ENCODE results near the gene NQO1.
"Not testable (repeated sequence)": the region's sequence is repeated elsewhere in the genome, so short reads cannot be mapped to it uniquely, and the experiment has no call there.

The NQO1 gene

DNA sequence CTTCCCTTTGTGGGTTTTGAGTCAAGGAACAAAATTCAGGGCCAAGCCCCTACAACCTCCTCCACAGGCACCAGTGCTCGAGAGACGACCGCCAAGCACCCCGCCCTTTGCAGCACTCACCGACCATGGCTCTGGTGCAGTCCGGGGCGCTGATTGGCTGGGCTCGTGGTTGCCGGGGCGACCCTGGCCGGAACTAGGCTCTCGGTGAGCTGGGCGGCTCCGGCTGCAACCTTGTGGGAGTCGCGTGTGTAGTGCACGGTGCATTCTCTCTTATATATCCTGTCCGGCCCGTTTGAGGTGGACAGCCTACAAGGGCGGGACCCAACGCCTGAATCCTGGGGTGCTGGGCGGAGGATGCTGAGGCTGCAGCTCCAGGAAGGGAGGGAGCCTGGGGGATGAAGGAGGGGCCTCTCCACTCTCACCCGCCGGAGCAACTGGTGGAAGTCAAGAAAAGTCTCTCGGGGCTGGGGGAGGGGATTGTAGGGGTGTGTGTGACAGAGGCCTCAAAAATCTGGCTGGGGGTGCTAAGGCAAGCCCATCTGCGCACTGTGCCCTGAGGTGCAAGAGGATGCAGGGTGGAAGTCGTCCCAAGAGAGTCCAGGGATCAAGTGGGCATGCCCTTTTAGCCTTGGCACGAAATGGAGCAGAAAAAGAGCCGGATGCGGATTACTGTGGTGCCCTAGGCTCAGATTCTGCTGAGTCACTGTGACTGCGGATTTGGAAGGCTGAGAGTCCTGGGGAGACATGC lies at the start of gene NQO1:
TSS of gene NQO1 (minus strand) at position 248 of the 748 bp plus-strand sequence. CDS start at position 127, 121 bp downstream.
- peak; percentile 97 for DNase-seq

DNA sequence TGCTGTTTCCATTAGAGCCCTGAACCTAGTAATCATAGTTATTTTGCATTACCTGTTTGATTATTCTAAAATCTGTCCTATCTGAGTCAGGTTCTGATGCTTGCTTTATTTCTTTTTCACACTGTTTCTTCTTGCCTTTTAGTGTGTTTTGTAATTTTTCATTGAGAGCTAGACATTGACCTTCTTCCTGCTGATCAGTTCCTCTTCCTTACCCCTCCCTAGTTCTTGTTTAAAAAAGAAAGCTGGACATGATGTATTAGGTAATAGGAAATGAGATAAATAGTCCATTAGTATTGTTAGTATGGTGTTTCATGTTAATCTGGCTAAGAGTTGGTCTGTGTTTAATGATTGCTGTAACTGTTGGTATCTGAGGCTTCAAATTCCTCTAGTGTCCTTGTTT lies 49.2 kb upstream of the NQO1 start:
- DNase-seq = no peak

DNA sequence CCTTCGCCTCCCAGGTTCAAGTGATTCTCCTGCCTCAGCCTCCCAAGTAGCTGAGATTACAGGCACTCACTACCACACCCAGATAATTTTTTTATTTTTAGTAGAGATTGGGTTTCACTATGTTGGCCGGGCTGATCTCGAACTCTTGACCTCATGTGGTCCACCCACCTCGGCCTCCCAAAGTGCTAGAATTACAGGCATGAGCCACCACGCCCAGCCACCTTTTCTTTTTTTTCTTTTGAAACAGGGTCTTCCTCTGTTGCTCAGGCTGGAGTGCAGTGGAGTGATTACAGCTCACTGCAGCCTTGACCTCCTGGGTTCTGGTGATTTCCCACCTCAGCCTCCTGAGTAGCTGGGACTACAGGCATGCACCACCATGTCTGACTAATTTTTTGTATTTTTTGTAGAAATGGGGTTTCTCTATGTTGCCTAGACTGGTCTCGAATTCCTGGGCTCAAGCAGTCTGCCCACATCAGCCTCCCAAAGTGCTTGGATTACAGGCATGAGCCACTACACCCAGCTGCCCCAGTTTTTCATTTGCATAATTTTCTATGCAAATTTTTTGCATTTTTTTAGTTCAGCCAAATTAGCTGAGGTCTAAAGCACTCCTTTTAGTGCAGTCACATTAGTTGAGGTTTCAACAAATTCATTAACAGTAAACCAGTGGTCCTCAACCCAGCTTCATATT lies 47.0 kb upstream of the NQO1 start:
- DNase-seq = no peak

DNA sequence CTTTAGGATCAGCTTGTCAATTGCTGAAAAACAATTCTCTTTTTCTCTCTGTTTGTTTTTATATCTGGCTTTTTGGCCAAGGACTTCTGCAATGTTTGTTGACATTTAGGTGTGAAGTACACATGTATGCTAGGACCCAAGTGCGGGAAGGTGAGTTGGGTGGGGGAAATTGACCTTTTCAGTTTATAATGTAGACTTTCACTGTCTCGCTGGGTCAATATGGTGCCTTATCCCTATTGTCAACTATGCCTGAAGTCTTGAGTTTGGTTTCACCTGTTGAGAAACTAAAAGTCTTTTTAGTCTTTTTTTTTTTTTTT lies 45.2 kb upstream of the NQO1 start:
- no peak for DNase-seq

DNA sequence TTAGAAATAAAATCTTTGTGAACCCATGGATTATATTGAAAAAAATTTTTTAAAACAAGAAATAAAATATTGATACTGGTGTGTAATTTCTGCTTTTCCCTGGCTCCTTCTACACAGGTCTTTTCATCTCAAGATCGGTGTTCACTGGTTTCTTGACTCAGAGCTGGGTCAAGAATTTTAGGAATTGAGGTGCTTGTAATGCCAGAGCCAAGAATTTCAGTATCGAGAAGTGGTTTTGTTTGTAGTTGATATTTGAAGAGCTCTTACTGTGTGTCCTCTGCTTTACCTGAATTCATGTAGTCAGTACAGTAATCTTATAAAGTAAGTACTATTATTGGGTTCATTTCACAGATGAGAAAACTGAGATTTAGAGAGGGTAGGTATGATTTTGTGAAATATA lies 43.0 kb upstream of the NQO1 start:
- DNase-seq = no peak

DNA sequence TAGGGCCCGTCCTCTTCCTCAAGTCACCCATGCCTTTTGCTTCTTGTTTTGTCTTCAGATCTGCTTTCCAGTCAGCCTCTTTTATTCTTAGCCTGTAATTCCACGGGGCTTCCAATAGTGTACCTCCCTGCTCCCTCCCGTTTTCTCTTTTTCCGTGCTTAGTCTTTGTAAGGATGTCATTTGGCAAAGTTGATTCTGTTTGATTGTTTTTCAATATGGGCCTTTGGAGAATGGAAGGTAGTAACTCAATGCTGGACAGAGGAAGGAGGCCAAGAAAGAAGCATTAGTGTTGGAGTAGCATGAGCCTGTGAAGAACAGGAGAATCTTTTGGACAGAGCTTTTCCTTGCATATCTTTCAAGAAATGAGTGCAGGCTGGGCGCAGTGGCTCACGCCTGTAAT lies 42.3 kb upstream of the NQO1 start:
- no peak for DNase-seq

DNA sequence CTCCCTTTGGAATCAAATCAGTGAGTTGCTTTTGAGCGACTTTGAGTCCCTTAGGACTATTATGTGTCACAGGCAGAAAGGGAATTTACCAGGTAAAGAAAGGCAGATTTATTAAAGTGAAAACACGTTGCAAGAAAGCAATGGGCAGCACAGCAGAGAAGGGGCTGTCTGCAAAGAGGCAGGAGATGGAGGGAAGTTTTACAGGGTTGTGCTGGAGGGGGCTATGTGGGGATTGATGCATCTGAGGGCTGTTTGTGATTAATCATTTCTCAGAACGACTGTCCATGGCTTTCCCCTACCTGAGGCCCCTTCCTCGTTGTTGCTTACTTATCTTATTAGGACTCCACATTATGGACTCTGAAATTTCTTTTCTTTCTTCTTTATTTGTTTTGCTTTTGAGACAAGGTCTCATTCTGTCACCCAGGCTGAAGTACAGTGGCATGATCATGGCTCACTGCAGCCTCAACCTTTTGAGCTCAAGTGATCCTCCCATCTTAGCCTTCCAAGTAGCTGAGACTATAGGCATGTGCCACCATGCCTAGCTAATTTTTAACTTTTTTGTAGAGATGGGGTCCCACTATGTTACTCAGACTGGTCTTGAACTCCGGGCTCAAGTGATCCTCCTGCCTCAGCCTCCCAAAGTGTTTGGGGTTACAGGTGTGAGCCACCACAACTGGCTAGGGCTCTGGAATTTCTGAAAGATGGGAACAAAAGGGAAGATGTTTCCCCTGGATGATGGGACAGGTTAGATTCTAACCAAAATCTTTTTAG lies 41.3 kb upstream of the NQO1 start:
- no peak for DNase-seq

DNA sequence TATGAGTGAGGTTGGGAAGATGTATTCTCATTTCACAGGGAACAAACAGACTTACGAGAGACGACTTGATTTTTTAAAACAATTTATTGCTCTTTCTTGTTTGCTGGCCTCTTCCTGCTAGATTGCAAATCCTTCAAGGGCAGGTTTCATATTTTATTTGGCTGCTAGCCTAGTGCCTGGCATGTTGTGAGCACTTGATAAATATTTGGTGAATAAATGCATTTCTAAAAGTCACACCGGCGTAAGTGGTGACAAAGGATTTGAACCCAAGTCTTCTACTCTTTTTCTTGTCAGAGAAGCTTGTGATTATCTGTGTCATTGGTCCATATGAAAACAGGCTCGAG lies 37.2 kb upstream of the NQO1 start:
- no peak for DNase-seq

DNA sequence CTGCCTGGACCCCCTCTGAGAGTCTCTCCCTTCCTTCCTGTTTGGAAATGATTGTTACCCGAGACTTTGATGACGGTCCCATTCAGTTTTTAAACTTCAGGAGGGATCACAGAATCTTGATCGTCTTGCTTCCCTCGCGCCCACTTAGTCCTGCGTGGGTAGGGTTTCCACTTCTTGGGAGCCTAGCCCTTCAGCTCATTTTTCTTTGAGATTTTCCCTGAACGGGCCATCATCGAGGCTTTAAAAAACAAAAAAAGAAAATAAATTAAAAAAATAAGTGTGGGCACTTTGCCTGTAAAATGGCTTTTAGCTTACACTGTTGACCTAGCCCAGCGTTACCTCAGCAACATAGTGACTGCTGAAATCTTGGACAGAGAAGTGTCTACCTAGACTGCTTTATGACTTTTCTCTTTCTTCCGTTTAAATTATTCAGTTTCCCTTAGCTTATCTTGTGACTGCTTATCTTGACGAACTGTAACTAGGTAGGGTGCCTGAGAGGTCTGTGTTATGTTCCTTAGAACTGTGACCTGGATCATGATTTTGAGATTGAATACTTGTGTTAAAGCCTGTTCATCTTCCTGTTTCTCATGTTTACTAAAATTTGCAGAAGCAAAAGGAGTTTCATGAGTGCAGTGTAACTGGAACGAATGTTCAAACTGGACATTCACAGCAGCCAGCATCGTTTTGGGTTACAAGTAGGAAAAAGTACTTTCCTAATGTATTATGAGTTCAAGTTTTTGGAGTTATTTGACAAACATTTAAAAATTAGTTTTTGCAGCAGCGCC lies 36.6 kb upstream of the NQO1 start:
- no peak for DNase-seq

DNA sequence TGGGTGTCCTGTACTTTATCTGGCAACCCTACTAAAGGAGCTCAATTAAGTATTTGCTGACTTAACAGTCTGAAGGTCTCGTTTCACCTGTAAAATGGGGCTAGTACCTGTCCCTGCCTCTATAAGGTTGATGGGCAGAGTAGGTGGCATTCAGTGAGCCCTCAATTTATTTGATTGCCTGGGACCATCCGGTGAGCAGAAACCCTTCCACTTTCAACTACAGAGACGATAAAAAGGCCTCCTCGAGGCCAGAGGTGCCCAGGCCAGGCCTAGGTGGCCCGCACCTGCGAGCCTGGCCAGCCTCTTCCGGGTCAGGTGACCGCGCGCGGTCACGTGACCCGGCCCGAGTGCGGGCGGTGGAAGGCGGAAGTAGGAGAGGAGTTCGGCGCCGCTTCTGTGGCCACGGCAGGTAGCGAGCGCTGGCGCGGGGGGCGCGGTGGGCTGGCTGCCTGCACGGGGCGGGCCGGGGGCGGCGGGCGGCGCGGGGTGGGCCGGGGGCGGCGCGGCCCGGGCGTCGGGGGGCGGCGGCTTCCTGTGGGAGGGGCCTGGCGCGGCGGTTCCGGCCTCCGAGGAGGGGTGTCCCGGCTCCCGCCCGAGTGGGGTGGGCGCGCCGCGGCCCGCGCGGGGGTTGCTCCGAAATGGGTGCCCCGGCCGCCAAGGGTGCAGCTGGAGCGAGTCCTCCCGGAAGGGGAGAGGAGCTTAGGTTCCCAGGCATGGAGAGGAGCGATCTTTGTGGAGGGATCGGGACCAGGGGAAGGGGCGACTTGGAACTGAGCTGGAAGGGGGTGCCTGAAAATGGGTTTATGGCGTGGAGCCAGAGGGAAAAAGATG lies 35.8 kb upstream of the NQO1 start, which contains the start of gene WWP2:
TSS of gene WWP2 (plus strand) at position 350 of the 831 bp plus-strand sequence. CDS start 24,679 bp downstream, outside the sequence.
- DNase-seq = peak; percentile 80

DNA sequence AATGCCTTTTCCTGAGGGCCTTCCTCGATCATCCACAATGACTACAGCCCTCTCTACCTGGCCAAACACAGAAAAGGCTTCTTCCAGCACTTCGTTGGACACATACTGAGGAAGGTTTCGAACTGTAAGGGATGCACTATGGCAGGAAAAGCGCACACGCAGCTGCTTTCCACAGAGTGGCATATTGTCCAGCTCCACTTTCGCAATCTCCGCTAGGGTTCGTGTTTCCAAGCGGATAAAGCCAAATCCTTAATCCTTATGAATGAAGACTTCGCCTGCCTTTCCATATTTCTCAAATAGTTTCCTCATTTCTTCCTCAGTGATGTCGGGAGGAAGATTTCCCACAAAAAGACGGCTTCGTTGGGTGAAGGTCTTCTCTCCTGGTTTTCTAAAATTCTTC lies 31.0 kb upstream of the NQO1 start:
- DNase-seq = not testable (repeated sequence)

DNA sequence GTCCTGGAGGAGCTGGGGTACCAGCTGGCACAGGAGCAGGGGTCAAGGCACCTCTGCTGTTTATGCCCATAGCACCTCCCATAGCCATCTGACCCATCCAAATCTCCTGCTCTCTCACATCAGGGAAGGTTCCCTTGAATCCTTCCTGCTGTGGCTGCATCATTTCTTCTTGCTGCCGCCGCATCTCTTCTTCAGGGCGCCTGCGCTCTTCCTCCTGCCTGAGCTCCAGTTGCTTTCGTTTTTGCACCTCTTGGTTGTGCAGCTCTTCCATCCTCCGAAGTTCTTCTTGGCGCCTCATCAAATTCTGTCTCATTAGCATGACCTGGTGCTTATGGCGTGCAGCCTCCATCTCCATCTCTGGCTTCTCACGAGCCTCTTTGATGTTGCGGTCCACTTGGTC lies 30.3 kb upstream of the NQO1 start:
- DNase-seq = no peak

DNA sequence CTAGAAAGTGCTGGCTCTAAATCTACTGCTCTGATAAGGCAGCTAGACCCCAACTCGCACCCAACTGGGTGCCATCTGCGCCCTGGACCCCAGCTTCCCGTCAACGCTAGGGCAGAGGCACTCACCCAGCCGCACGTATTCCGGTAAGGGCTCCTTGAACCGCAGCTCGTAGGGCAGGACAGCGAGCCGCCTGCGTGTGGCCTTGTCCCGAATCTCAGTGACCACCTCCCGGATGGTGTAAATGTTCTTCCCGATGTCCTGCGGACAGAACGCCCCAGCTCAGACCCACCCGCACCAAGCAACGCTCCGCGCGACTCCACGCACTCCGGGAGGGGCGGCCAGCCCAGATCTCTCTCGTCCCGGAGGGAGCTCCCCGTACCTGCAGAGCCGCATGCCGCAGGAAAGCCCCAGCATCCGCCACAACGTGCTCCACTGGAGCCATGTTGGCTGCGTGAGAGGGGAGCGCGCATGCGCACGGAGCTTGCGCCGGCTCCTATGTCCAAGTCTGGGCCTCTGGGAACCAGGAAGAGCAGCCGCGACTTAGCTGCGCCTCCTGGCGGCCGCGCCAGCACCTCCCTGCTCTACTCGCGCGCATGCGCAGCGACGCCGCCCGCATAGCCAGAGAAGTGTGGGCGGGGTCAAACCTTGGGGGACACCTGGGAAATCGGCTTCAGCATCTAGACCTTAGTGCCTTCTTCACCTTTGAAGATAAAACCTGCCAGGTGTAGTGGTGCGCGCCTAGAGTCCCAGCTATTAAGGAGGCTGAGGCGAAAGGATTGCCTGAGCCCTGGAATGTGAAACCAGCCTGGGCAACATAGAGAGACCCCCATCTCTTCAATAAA lies 28.3 kb upstream of the NQO1 start, which contains the start of gene NOB1:
TSS of gene NOB1 (minus strand) at position 458 of the 842 bp plus-strand sequence. CDS start at position 442, 16 bp downstream.
- DNase-seq = peak; percentile 98

DNA sequence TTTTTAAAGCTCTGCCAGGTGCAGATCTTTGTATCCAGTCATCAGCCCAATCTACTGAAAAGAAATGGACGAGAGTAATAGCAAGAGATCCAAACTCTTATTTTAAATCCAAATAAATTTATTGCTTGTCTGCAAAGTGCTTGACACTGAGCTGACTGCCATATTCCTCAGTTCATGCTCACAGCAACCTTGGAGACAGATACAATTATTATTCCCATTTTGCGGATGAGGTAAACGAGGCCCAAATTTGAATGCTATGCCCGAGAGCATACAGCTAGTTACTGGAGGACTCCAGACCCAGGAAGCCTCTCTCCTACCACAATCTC lies 27.7 kb upstream of the NQO1 start:
- DNase-seq = no peak

DNA sequence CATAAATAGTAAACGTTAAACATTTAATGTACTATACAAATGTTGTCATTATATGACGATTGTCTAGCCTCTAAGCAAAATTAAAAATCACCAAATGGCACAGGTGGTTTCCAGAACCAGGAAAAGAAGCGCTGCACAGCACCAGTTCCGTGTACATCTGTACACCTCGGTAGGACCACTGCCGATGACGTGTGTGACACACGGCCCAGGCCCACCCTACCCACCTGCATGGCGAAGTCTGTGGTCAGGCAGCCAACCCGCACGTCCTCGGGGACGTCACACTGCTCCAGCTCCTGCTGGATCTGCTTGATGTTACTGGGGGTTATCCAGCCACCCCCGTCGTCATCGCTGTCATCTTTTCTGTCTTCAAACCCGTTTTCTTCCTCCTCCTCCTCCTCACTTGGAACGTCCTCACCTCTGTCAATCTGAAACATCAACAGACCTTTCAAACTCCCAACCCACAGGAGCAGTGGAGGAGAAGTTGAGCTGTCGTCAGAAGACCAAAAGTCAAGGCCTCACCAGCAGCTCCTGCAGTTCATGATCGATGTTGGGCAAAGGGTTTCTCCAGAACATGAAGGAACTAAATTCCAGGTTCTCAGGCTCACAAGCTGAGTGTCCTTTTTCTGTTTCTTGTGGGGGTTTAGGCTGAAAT lies 22.5 kb upstream of the NQO1 start:
- DNase-seq = no peak

DNA sequence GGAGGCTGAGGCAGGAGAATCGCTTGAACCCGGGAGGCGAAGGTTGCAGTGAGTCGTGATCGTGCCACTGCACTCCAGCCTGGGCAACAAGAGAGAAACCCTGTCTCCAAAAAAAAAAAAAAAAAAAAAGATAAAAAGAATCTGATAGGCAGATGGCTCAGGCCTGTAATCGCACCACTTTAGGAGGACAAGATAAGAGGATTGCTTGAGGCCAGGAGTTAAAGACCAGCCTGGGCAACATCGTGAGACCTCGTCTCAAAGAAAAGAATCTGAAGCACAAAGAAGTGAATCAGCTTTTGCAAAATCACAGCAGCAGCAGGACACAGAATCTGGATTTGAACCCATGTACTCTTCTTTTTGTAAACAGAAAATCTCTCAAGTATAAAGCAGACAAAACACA lies 20.8 kb upstream of the NQO1 start:
- no peak for DNase-seq

DNA sequence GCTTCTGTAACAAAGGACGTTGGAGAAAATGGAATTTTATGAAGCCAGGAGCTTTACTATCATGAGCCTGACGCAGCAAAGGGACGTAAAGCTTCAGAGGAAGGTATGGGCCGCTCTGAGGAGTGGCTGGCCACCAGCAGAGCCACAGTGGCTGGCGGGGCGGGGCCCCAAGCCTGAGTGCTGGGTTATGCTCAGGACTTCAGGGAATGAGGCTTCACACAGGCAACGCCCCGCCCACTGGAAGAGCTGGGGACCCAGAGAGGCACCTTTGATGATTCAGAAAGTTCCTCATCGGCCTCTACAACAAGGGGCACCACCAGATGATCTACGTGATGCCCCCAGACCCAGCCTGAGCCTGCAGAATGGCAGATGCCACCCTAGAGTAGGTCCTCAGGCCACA lies 19.6 kb upstream of the NQO1 start:
- DNase-seq = no peak

DNA sequence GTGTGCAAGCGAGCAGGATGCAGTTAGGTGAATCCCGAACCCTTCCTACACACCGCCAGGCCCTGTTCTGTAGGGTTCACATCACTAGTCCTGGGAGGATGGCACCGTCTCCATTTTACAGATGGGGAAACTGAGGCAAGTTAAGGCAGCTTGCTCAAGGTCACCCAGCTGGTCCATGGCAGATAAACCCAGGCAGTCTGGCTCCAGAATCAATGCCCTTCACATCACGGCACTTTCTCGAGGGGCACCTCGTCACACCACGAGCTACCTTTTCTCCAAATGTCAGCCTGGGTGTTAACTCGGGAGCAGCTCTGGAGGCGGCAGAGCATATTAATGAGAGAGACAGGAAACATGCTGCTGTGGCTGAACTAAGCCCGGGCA lies 18.9 kb upstream of the NQO1 start:
- no peak for DNase-seq

DNA sequence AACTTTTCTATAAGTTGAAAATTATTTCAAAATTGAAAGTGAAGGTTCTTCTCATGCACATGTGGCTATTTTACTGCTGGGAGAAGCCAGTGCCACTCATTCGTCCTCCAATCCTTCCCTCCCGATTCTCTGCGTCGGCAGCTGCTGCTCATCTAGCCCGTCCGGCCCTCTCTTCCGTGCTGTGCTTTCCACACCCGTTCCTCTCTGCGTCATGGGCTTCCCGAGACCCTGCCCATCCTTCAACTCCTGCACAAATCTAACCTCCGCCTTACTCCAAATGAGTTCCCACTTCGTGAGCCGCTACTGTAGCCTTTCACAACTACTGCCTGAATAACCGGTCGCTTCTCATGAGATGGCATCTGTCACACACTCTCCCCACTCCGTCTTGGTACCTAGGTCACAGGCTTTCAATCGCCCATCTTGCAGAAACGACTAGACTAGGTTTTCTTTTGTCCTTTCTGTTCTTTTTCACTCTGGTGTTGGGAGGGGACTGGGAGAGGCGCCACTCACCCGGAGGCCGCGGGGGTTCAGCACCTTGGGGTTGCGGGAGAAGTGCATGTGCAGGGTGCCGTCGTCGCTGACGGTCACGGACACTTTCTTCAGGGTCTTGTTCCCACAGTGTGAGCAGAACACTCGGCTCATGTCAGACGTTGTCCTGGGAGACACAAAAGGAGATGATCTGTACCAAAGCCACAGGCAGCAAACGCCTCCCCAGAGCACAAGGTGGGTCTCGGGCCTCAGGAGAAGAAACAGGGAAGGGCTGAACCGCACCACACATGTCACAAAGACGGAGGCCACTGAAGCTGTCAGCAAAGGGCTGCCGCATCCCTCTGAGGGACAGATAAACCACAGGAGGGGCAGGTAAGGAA lies 18.2 kb upstream of the NQO1 start:
- no peak for DNase-seq
